IMR-90 (cell line): ENCODE data around the gene HCRTR1. TPM values are rescaled to one million over a fixed set of nuclear protein-coding genes. Genes with fewer than 3 reads are reported as not detected.

Experiments used
- ATAC-seq: fragments of 200-7000 bp; cut with Tn5 transposase; 2 replicates; pipeline ENCODE4 v1.9.1; 2020; ENCODE audit warnings: low read depth, mild to moderate bottlenecking, moderate library complexity
- BruUV-seq: library from RNA; stranded (reverse); fragments of 400-500 nt; replicated peaks from 2 replicates; lab custom pipeline; 2021; lab: Mats Ljungman, UMichigan
- CTCF ChIA-PET: fragments of 300-600 bp; formaldehyde crosslinking; extraction: SDS; loops from one replicate; lab custom pipeline; 2021; ENCODE audit warnings: antibody characterized with exemption; lab: Yijun Ruan, JAX
- POLR2A ChIA-PET: fragments of 300-600 bp; sonication (Branson Sonifier 250); formaldehyde crosslinking; loops from one replicate; lab custom pipeline; 2022; ENCODE audit warnings: antibody characterized with exemption; ENCODE audit not compliant: unreplicated experiment; lab: Charles Lee
- DNase-seq: peaks from one replicate; pipeline ENCODE4 v3.0.0; 2013
- H2AFZ ChIP-seq: replicated peaks from 2 replicates; pipeline ENCODE3; 2013; ENCODE audit warnings: low read length, mild to moderate bottlenecking; ENCODE audit not compliant: poor library complexity
- H2AK5ac ChIP-seq: 2 replicates; pipeline ENCODE4 v1.6.1; 2013; ENCODE audit warnings: low read depth, low read length, inconsistent platforms
- H2AK9ac ChIP-seq: replicated peaks from 2 replicates; pipeline ENCODE3; 2013; ENCODE audit warnings: mild to moderate bottlenecking, low read depth, low read length, moderate library complexity; ENCODE audit not compliant: poor library complexity
- H2BK120ac ChIP-seq: 2 replicates; pipeline ENCODE4 v1.6.1; 2013; ENCODE audit warnings: low read depth, low read length, inconsistent platforms
- H2BK15ac ChIP-seq: 3 replicates; pipeline ENCODE4 v1.6.1; 2013; ENCODE audit warnings: low read depth, low read length, inconsistent platforms
- H2BK20ac ChIP-seq: 2 replicates; pipeline ENCODE4 v1.6.1; 2013; ENCODE audit warnings: low read depth, mild to moderate bottlenecking, inconsistent platforms, low read length, moderate library complexity
- H2BK5ac ChIP-seq: 2 replicates; pipeline ENCODE4 v1.6.1; 2013; ENCODE audit warnings: mild to moderate bottlenecking, low read depth, low read length, inconsistent platforms; ENCODE audit not compliant: poor library complexity, severe bottlenecking
- H3K14ac ChIP-seq: replicated peaks from 2 replicates; pipeline ENCODE4 v1.6.1; 2013; ENCODE audit warnings: low read depth, low read length, inconsistent platforms
- H3K18ac ChIP-seq: 2 replicates; pipeline ENCODE4 v1.6.1; 2013; ENCODE audit warnings: low read depth, low read length, control low read depth
- H3K23ac ChIP-seq: 2 replicates; pipeline ENCODE4 v1.6.1; 2013; ENCODE audit warnings: low read depth, low read length, inconsistent platforms
- H3K27ac ChIP-seq: 2 replicates; pipeline ENCODE4 v1.5.1; 2013; ENCODE audit warnings: mild to moderate bottlenecking, control low read depth, low read length; ENCODE audit not compliant: insufficient read depth
- H3K27me3 ChIP-seq: 2 replicates; pipeline ENCODE4 v1.6.1; 2013; ENCODE audit warnings: low read length; ENCODE audit not compliant: control insufficient read depth, insufficient read depth
- H3K36me3 ChIP-seq: 2 replicates; pipeline ENCODE4 v1.6.1; 2013; ENCODE audit warnings: low read length, mixed read lengths; ENCODE audit not compliant: control insufficient read depth, insufficient read depth
- H3K4ac ChIP-seq: 2 replicates; pipeline ENCODE4 v1.6.1; 2013; ENCODE audit warnings: low read depth, low read length, inconsistent platforms
- H3K4me1 ChIP-seq: 2 replicates; pipeline ENCODE4 v1.6.1; 2013; ENCODE audit warnings: low read length, mixed read lengths; ENCODE audit not compliant: control insufficient read depth, insufficient read depth
- H3K4me2 ChIP-seq: 2 replicates; pipeline ENCODE4 v1.6.1; 2013; ENCODE audit warnings: low read depth, mild to moderate bottlenecking, control low read depth, low read length, moderate library complexity
- H3K4me3 ChIP-seq: 2 replicates; pipeline ENCODE4 v1.5.1; 2013; ENCODE audit warnings: low read depth, mild to moderate bottlenecking, control low read depth, low read length, moderate library complexity; ENCODE audit not compliant: insufficient read depth
- H3K56ac ChIP-seq: 2 replicates; pipeline ENCODE4 v1.6.1; 2013; ENCODE audit warnings: low read length, inconsistent platforms; ENCODE audit not compliant: insufficient read depth; ENCODE audit errors: extremely low read depth
- H3K79me1 ChIP-seq, 2 experiments: 2 replicates each; pipeline ENCODE4 v1.6.1; 2013; ENCODE audit warnings: low read length in 2 of 2, inconsistent platforms in 1 of 2, low read depth in 1 of 2
- H3K9ac ChIP-seq: 2 replicates; pipeline ENCODE4 v1.6.1; 2013; ENCODE audit warnings: low read depth, low read length, control low read depth
- H3K9me1 ChIP-seq: 2 replicates; pipeline ENCODE4 v1.6.1; 2013; ENCODE audit warnings: low read length, inconsistent platforms; ENCODE audit not compliant: insufficient read depth
- H3K9me3 ChIP-seq: 2 replicates; pipeline ENCODE4 v1.6.1; 2013; ENCODE audit warnings: low read length; ENCODE audit not compliant: control insufficient read depth, insufficient read depth
- H4K20me1 ChIP-seq: 2 replicates; pipeline ENCODE4 v1.6.1; 2013; ENCODE audit warnings: low read length, inconsistent platforms; ENCODE audit not compliant: insufficient read depth
- H4K5ac ChIP-seq: 2 replicates; pipeline ENCODE4 v1.6.1; 2013; ENCODE audit warnings: mild to moderate bottlenecking, low read depth, low read length, control low read depth
- H4K8ac ChIP-seq, 2 experiments: 2 replicates each; pipeline ENCODE4 v1.6.1; 2013; ENCODE audit warnings: low read depth in 2 of 2, low read length in 2 of 2, control low read depth in 1 of 2, inconsistent platforms in 1 of 2
- H4K91ac ChIP-seq: 2 replicates; pipeline ENCODE4 v1.6.1; 2013; ENCODE audit warnings: low read depth, low read length, inconsistent platforms; ENCODE audit not compliant: insufficient read depth
- BHLHE40 ChIP-seq: fragments of 150-350 bp; IDR thresholded peaks from 2 replicates; pipeline ENCODE4 v1.6.1; 2016; ENCODE audit warnings: mild to moderate bottlenecking, low read depth, low read length
- CEBPB ChIP-seq: IDR thresholded peaks from 2 replicates; pipeline ENCODE4 v1.6.1; 2012; ENCODE audit warnings: low read depth, low read length, improper control_type of control experiment
- CHD1 ChIP-seq: IDR thresholded peaks from 2 replicates; pipeline ENCODE4 v1.6.1; 2012; ENCODE audit warnings: low read depth, low read length, improper control_type of control experiment
- CTCF ChIP-seq: conservative IDR thresholded peaks from 2 replicates; pipeline ENCODE4 v1.5.1; 2012; ENCODE audit warnings: mild to moderate bottlenecking, low read depth, low read length, improper control_type of control experiment
- MAFK ChIP-seq: IDR thresholded peaks from 2 replicates; pipeline ENCODE4 v1.6.1; 2012; ENCODE audit warnings: low read depth, low read length, improper control_type of control experiment
- MAZ ChIP-seq: IDR thresholded peaks from 2 replicates; pipeline ENCODE4 v1.6.1; 2012; ENCODE audit warnings: low read depth, mild to moderate bottlenecking, low read length, improper control_type of control experiment, moderate library complexity, borderline replicate concordance
- MXI1 ChIP-seq: IDR thresholded peaks from 2 replicates; pipeline ENCODE4 v1.6.1; 2012; ENCODE audit warnings: low read depth, mild to moderate bottlenecking, low read length, moderate library complexity, borderline replicate concordance
- NFE2L2 ChIP-seq: fragments of 150-350 bp; IDR thresholded peaks from 2 replicates; pipeline ENCODE4 v1.6.1; 2016; ENCODE audit warnings: low read depth, mild to moderate bottlenecking, low read length
- RAD21 ChIP-seq: IDR thresholded peaks from 2 replicates; pipeline ENCODE4 v1.6.1; 2012; ENCODE audit warnings: low read length, improper control_type of control experiment
- RCOR1 ChIP-seq: IDR thresholded peaks from 2 replicates; pipeline ENCODE4 v1.6.1; 2012; ENCODE audit warnings: mild to moderate bottlenecking, low read length, improper control_type of control experiment; ENCODE audit not compliant: insufficient replicate concordance
- RFX5 ChIP-seq: IDR thresholded peaks from 2 replicates; pipeline ENCODE4 v1.8.0; 2012; ENCODE audit warnings: low read depth, mild to moderate bottlenecking, low read length, moderate library complexity
- SMC3 ChIP-seq: fragments of 150-350 bp; IDR thresholded peaks from 2 replicates; pipeline ENCODE4 v1.6.1; 2016; ENCODE audit warnings: low read depth, mild to moderate bottlenecking, antibody characterized with exemption, low read length, moderate library complexity
- USF2 ChIP-seq: fragments of 150-350 bp; IDR thresholded peaks from 2 replicates; pipeline ENCODE4 v1.6.1; 2017; ENCODE audit warnings: mild to moderate bottlenecking, antibody characterized with exemption, low read length, low read depth
- WGBS, 2 experiments: methylation state at CpG; one replicate each; pipeline versions ENCODE4 v1.1.5 to v1.1.7; 2013; ENCODE audit warnings: missing lambda C conversion rate in 2 of 2; ENCODE audit not compliant: insufficient read length in 1 of 2; ENCODE audit errors: extremely low coverage in 2 of 2; 5-methylcytosine and 5-hydroxymethylcytosine counted together
- dilution Hi-C: fragments of 300-500 bp; cut with HindIII; formaldehyde crosslinking; loops from one replicate; pipeline ENCODE4 v1.14.3; 2018; ENCODE audit warnings: low sequenced_read_pairs; ENCODE audit not compliant: unreplicated experiment
- in situ Hi-C: fragments of 300-500 bp; cut with MboI; formaldehyde crosslinking; loops from 3 replicates; pipeline ENCODE4 v1.14.3; 2019; ENCODE audit warnings: low sequenced_read_pairs, inconsistent platforms, mixed read lengths
- intact Hi-C: fragments of 100-400 bp; cut with micrococcal nuclease; formaldehyde crosslinking; loops from 2 replicates; pipeline ENCODE4 v1.10.0; 2022
- polyA plus RNA-seq, 3 experiments: library from polyadenylated mRNA; depleted of rRNA; stranded (reverse); fragments of >200 nt; gene quantifications; 2 replicates each; pipeline ENCODE4 v1.2.3, GENCODE V29; 2012; ENCODE audit warnings: low replicate concordance in 1 of 3
- total RNA-seq: library from RNA; depleted of rRNA; stranded (reverse); fragments of >200 nt; gene quantifications from 2 replicates; pipeline ENCODE4 v1.2.3, GENCODE V29; 2012

HCRTR1 gene
- total and polyA plus RNA-seq, 2 of the 4 experiments (the other 2 are of a cell fraction) = not detected

GRCh38 chr1:31675756-31676155 lies 58.3 kb downstream of the HCRTR1 start:
- Histone ChIP-seq H3K4ac (no peak overlapping the region), H3K23ac (no peak overlapping the region), H4K5ac (no peak overlapping the region), H3K9me3 (no peaks in the 10 kb centered on the region), H2BK5ac (no peak overlapping the region), H3K4me2 (no peak overlapping the region), H3K27ac (no peak overlapping the region), H4K20me1 (no peaks in the 10 kb centered on the region), H3K27me3 (no peaks in the 10 kb centered on the region), H3K4me1 (no peaks in the 10 kb centered on the region; the same call in 1 of the 2 replicates), H4K91ac (no peak overlapping the region), H3K9me1 (no peaks in the 10 kb centered on the region), H3K36me3 (peaks cover 72% of the 10 kb centered on the region), H3K4me3 (no peak overlapping the region), H3K18ac (no peak overlapping the region), H3K56ac (no peak overlapping the region), H4K8ac (no peak overlapping the region), H2BK120ac (no peak overlapping the region), H2AFZ (no peak overlapping the region), H3K79me1 (no peaks in the 10 kb centered on the region; a peak in 1 of 4 replicates), H2AK5ac (no peak overlapping the region), H2AK9ac (no peak overlapping the region), H2BK15ac (no peak overlapping the region), H2BK20ac (no peak overlapping the region), H3K9ac (no peak overlapping the region), H3K14ac (no peak overlapping the region)
- no peak for TF ChIP-seq SMC3
- no peak for TF ChIP-seq USF2
- no peak for TF ChIP-seq MAFK
- TF ChIP-seq CHD1 = no peak
- TF ChIP-seq MAZ = no peak
- no peak for TF ChIP-seq RCOR1
- no peak for TF ChIP-seq NFE2L2
- no peak for TF ChIP-seq CEBPB
- TF ChIP-seq BHLHE40 = no peak
- no peak for TF ChIP-seq RAD21
- TF ChIP-seq RFX5 = no peak
- no peak for TF ChIP-seq CTCF
- TF ChIP-seq MXI1 = no peak
- in situ Hi-C loops = no loop called here
- dilution Hi-C loops = no loop called here
- BruUV-seq = no TSS peak
- ChIA-PET CTCF (interaction anchor here (1.4 kb wide), 1 partner anchor 9 kb away, joined by 4 read pairs; no protein-coding TSS in a partner anchor), POLR2A (no interaction called here)
- intact Hi-C loops = no loop called here
- DNase-seq (no peak), ATAC-seq (no peak)
- WGBS, 2 experiments = no CpG with 5 or more reads among the region's 14 CpGs
